ENCODE results near the gene FNBP1. TPM values are rescaled to one million over a fixed set of nuclear protein-coding genes. Genes with fewer than 3 reads are reported as not detected.
A peak's percentile ranks its signal among the peaks of the same experiment; 100 is the strongest.

Gene FNBP1
- total and polyA plus RNA-seq, 2 of the 13 experiments (the other 11 are each of a cell fraction or from before 2014, with no cell fraction given) = 5.4 to 19.5 TPM

DNA sequence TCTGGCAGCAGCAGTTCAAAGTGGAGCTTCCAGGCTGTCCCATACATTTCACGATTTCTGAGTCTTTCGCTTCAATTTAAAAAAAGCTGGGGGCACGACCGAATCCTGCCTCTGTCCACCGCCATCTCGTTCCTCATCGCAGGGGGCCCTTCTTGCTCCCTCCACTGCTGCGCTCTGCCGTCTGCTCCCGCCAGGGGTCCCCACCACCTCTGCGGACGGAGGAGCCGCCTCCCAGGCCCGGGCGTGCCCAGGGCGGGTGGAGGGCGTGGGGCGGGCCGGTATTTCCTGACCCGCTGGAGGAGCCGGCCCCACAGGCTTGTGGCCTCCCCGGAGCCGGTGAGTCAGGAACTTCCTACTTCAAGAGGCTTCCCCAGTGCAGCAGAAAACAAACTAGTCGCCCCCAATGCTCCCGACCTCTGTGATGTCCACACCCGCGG lies 157.3 kb downstream of the FNBP1 start (continued):
- TF ChIP-seq, protein P1, sequence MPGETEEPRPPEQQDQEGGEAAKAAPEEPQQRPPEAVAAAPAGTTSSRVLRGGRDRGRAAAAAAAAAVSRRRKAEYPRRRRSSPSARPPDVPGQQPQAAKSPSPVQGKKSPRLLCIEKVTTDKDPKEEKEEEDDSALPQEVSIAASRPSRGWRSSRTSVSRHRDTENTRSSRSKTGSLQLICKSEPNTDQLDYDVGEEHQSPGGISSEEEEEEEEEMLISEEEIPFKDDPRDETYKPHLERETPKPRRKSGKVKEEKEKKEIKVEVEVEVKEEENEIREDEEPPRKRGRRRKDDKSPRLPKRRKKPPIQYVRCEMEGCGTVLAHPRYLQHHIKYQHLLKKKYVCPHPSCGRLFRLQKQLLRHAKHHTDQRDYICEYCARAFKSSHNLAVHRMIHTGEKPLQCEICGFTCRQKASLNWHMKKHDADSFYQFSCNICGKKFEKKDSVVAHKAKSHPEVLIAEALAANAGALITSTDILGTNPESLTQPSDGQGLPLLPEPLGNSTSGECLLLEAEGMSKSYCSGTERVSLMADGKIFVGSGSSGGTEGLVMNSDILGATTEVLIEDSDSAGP (CRISPR knock-in tag; IDR thresholded peaks at IDR 0.05; ENCODE audit: borderline replicate concordance) = peak; percentile 28; the same call in 1 of the 2 replicates
- TF ChIP-seq, protein P2, sequence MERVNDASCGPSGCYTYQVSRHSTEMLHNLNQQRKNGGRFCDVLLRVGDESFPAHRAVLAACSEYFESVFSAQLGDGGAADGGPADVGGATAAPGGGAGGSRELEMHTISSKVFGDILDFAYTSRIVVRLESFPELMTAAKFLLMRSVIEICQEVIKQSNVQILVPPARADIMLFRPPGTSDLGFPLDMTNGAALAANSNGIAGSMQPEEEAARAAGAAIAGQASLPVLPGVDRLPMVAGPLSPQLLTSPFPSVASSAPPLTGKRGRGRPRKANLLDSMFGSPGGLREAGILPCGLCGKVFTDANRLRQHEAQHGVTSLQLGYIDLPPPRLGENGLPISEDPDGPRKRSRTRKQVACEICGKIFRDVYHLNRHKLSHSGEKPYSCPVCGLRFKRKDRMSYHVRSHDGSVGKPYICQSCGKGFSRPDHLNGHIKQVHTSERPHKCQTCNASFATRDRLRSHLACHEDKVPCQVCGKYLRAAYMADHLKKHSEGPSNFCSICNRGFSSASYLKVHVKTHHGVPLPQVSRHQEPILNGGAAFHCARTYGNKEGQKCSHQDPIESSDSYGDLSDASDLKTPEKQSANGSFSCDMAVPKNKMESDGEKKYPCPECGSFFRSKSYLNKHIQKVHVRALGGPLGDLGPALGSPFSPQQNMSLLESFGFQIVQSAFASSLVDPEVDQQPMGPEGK (CRISPR knock-in tag; IDR thresholded peaks at IDR 0.05) = peak; percentile 92
- TF ChIP-seq ZMAT3 (CRISPR knock-in tag; conservative IDR thresholded peaks at IDR 0.05) (0 out of 2 replicates have a peak, but pooled peaks have one; percentile 52), RBM39 (IDR thresholded peaks at IDR 0.05; ENCODE audit: low read depth, low read length, poor library complexity, severe bottlenecking) (peak; percentile 68), NCOA2 (CRISPR knock-in tag; IDR thresholded peaks at IDR 0.05) (no peak), MTF2 (CRISPR knock-in tag; IDR thresholded peaks at IDR 0.05; ENCODE audit: borderline replicate concordance) (0 out of 2 replicates have a peak, but pooled peaks have one; percentile 36), ZNF510 (CRISPR knock-in tag; IDR thresholded peaks at IDR 0.05; ENCODE audit: low read depth) (no peak), ZSCAN20 (CRISPR knock-in tag; IDR thresholded peaks at IDR 0.05; ENCODE audit: borderline replicate concordance) (no peak), ZNF382 (CRISPR knock-in tag; IDR thresholded peaks at IDR 0.05; ENCODE audit: borderline replicate concordance) (no peak), TOPORS (CRISPR knock-in tag; IDR thresholded peaks at IDR 0.05) (peak; percentile 51; the same call in 1 of the 2 replicates), ZBTB42 (CRISPR knock-in tag; IDR thresholded peaks at IDR 0.05) (0 out of 2 replicates have a peak, but pooled peaks have one; percentile 38), EP300 (IDR thresholded peaks at IDR 0.05; ENCODE audit: low read depth in 2 of 2, low read length in 2 of 2) (no peak), EP300 (CRISPR knock-in tag; IDR thresholded peaks at IDR 0.05; ENCODE audit: borderline replicate concordance) (no peak)
- TF ChIP-seq, protein P3, sequence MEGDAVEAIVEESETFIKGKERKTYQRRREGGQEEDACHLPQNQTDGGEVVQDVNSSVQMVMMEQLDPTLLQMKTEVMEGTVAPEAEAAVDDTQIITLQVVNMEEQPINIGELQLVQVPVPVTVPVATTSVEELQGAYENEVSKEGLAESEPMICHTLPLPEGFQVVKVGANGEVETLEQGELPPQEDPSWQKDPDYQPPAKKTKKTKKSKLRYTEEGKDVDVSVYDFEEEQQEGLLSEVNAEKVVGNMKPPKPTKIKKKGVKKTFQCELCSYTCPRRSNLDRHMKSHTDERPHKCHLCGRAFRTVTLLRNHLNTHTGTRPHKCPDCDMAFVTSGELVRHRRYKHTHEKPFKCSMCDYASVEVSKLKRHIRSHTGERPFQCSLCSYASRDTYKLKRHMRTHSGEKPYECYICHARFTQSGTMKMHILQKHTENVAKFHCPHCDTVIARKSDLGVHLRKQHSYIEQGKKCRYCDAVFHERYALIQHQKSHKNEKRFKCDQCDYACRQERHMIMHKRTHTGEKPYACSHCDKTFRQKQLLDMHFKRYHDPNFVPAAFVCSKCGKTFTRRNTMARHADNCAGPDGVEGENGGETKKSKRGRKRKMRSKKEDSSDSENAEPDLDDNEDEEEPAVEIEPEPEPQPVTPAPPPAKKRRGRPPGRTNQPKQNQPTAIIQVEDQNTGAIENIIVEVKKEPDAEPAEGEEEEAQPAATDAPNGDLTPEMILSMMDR (CRISPR knock-in tag; IDR thresholded peaks at IDR 0.05) = peak; percentile 96
- TF ChIP-seq, protein P4, sequence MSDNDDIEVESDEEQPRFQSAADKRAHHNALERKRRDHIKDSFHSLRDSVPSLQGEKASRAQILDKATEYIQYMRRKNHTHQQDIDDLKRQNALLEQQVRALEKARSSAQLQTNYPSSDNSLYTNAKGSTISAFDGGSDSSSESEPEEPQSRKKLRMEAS (IDR thresholded peaks at IDR 0.05) = peak; percentile 42
- TF ChIP-seq, protein P5, sequence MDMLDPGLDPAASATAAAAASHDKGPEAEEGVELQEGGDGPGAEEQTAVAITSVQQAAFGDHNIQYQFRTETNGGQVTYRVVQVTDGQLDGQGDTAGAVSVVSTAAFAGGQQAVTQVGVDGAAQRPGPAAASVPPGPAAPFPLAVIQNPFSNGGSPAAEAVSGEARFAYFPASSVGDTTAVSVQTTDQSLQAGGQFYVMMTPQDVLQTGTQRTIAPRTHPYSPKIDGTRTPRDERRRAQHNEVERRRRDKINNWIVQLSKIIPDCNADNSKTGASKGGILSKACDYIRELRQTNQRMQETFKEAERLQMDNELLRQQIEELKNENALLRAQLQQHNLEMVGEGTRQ (IDR thresholded peaks at IDR 0.05; ENCODE audit: low read depth, low read length) = no peak
- TF ChIP-seq, protein P5 (CRISPR knock-in tag; IDR thresholded peaks at IDR 0.05; ENCODE audit: borderline replicate concordance) = no peak
- TF ChIP-seq, protein P6, sequence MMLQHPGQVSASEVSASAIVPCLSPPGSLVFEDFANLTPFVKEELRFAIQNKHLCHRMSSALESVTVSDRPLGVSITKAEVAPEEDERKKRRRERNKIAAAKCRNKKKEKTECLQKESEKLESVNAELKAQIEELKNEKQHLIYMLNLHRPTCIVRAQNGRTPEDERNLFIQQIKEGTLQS (CRISPR knock-in tag; IDR thresholded peaks at IDR 0.05) = 0 out of 2 replicates have a peak, but pooled peaks have one; percentile 20
- TF ChIP-seq, protein P7, sequence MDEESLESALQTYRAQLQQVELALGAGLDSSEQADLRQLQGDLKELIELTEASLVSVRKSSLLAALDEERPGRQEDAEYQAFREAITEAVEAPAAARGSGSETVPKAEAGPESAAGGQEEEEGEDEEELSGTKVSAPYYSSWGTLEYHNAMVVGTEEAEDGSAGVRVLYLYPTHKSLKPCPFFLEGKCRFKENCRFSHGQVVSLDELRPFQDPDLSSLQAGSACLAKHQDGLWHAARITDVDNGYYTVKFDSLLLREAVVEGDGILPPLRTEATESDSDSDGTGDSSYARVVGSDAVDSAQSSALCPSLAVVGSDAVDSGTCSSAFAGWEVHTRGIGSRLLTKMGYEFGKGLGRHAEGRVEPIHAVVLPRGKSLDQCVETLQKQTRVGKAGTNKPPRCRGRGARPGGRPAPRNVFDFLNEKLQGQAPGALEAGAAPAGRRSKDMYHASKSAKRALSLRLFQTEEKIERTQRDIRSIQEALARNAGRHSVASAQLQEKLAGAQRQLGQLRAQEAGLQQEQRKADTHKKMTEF (CRISPR knock-in tag; IDR thresholded peaks at IDR 0.05) = peak; percentile 46; the same call in 1 of the 2 replicates
